Measurements from ENCODE around the gene CCDC8.
"Not testable (repeated sequence)": the region's sequence is repeated elsewhere in the genome, so short reads cannot be mapped to it uniquely, and the experiment has no call there.

Gene CCDC8

GRCh38 chr19:46386151-46386550, 27.2 kb downstream of the CCDC8 start:
- H3K4me2 ChIP-seq (ENCODE audit: low read length), result no peak overlapping the region
- H3K36me3 ChIP-seq (ENCODE audit: insufficient read depth, low read length), result peaks cover 81% of the 10 kb centered on the region
- no peak overlapping the region for H3K9ac ChIP-seq (ENCODE audit: low read depth, low read length)
- H3K4me1 ChIP-seq (ENCODE audit: control insufficient read depth, insufficient read depth, low read length), result no peaks in the 10 kb centered on the region
- no peak overlapping the region for H3K4me3 ChIP-seq (ENCODE audit: low read length)
- H3K9me3 ChIP-seq (replicated peaks; ENCODE audit: low read length), result no peaks in the 10 kb centered on the region
- no peaks in the 10 kb centered on the region for H3K27me3 ChIP-seq (ENCODE audit: control insufficient read depth, insufficient read depth, low read length)

GRCh38 chr19:46385636-46386035, 27.7 kb downstream of the CCDC8 start:
- Histone ChIP-seq H3K9ac (ENCODE audit: low read depth, low read length) (no peak overlapping the region), H3K4me2 (ENCODE audit: low read length) (no peak overlapping the region), H3K36me3 (ENCODE audit: insufficient read depth, low read length) (peaks cover 80% of the 10 kb centered on the region), H3K9me3 (replicated peaks; ENCODE audit: low read length) (no peaks in the 10 kb centered on the region), H3K4me1 (ENCODE audit: control insufficient read depth, insufficient read depth, low read length) (no peaks in the 10 kb centered on the region), H3K27me3 (ENCODE audit: control insufficient read depth, insufficient read depth, low read length) (no peaks in the 10 kb centered on the region), H3K4me3 (ENCODE audit: low read length) (no peak overlapping the region)

- Histone ChIP-seq H3K9ac (ENCODE audit: low read depth, low read length) (no peak overlapping the region), H3K4me2 (ENCODE audit: low read length) (no peak overlapping the region), H3K27me3 (ENCODE audit: control insufficient read depth, insufficient read depth, low read length) (no peaks in the 10 kb centered on the region), H3K4me3 (ENCODE audit: low read length) (no peak overlapping the region), H3K36me3 (ENCODE audit: insufficient read depth, low read length) (peaks cover 76% of the 10 kb centered on the region), H3K4me1 (ENCODE audit: control insufficient read depth, insufficient read depth, low read length) (no peaks in the 10 kb centered on the region), H3K9me3 (replicated peaks; ENCODE audit: low read length) (no peaks in the 10 kb centered on the region)
These were observed 29.0 kb downstream of the CCDC8 start for GRCh38 chr19:46384396-46384795.

GRCh38 chr19:46383846-46384245, 29.5 kb downstream of the CCDC8 start:
- H3K9me3 ChIP-seq (replicated peaks; ENCODE audit: low read length), result no peaks in the 10 kb centered on the region
- H3K4me3 ChIP-seq (ENCODE audit: low read length), result no peak overlapping the region
- H3K27me3 ChIP-seq (ENCODE audit: control insufficient read depth, insufficient read depth, low read length), result no peaks in the 10 kb centered on the region
- H3K4me2 ChIP-seq (ENCODE audit: low read length), result no peak overlapping the region
- H3K36me3 ChIP-seq (ENCODE audit: insufficient read depth, low read length), result peaks cover 77% of the 10 kb centered on the region
- peaks cover under 1% of the 10 kb centered on the region for H3K4me1 ChIP-seq (ENCODE audit: control insufficient read depth, insufficient read depth, low read length)
- H3K9ac ChIP-seq (ENCODE audit: low read depth, low read length), result no peak overlapping the region

GRCh38 chr19:46383171-46383815, 30.1 kb downstream of the CCDC8 start:
- Histone ChIP-seq H3K27me3 (ENCODE audit: control insufficient read depth, insufficient read depth, low read length) (no peaks in the 10 kb centered on the region), H3K4me3 (ENCODE audit: low read length) (no peak overlapping the region), H3K4me2 (ENCODE audit: low read length) (no peak overlapping the region), H3K9me3 (replicated peaks; ENCODE audit: low read length) (no peaks in the 10 kb centered on the region), H3K4me1 (ENCODE audit: control insufficient read depth, insufficient read depth, low read length) (peaks cover 7% of the 10 kb centered on the region), H3K9ac (ENCODE audit: low read depth, low read length) (no peak overlapping the region), H3K36me3 (ENCODE audit: insufficient read depth, low read length) (peaks cover 72% of the 10 kb centered on the region)

- H3K4me3 ChIP-seq (ENCODE audit: low read length), result no peak overlapping the region
- H3K36me3 ChIP-seq (ENCODE audit: insufficient read depth, low read length), result peaks cover 63% of the 10 kb centered on the region
- no peaks in the 10 kb centered on the region for H3K27me3 ChIP-seq (ENCODE audit: control insufficient read depth, insufficient read depth, low read length)
- no peak overlapping the region for H3K9ac ChIP-seq (ENCODE audit: low read depth, low read length)
- peaks cover 15% of the 10 kb centered on the region for H3K4me1 ChIP-seq (ENCODE audit: control insufficient read depth, insufficient read depth, low read length)
- no peaks in the 10 kb centered on the region for H3K9me3 ChIP-seq (replicated peaks; ENCODE audit: low read length)
- H3K4me2 ChIP-seq (ENCODE audit: low read length), result no peak overlapping the region
These were observed 31.5 kb downstream of the CCDC8 start for GRCh38 chr19:46381756-46382345.

GRCh38 chr19:46381346-46381745, 32.0 kb downstream of the CCDC8 start:
- H3K36me3 ChIP-seq (ENCODE audit: insufficient read depth, low read length), result peaks cover 66% of the 10 kb centered on the region
- H3K27me3 ChIP-seq (ENCODE audit: control insufficient read depth, insufficient read depth, low read length), result no peaks in the 10 kb centered on the region
- no peak overlapping the region for H3K4me2 ChIP-seq (ENCODE audit: low read length)
- no peak overlapping the region for H3K9ac ChIP-seq (ENCODE audit: low read depth, low read length)
- no peaks in the 10 kb centered on the region for H3K9me3 ChIP-seq (replicated peaks; ENCODE audit: low read length)
- no peak overlapping the region for H3K4me3 ChIP-seq (ENCODE audit: low read length)
- peaks cover 15% of the 10 kb centered on the region for H3K4me1 ChIP-seq (ENCODE audit: control insufficient read depth, insufficient read depth, low read length)

- no peak overlapping the region for H3K4me2 ChIP-seq (ENCODE audit: low read length)
- no peaks in the 10 kb centered on the region for H3K27me3 ChIP-seq (ENCODE audit: control insufficient read depth, insufficient read depth, low read length)
- peaks cover 67% of the 10 kb centered on the region for H3K36me3 ChIP-seq (ENCODE audit: insufficient read depth, low read length)
- H3K4me3 ChIP-seq (ENCODE audit: low read length), result no peak overlapping the region
- no peak overlapping the region for H3K9ac ChIP-seq (ENCODE audit: low read depth, low read length)
- no peaks in the 10 kb centered on the region for H3K9me3 ChIP-seq (replicated peaks; ENCODE audit: low read length)
- H3K4me1 ChIP-seq (ENCODE audit: control insufficient read depth, insufficient read depth, low read length), result peaks cover 15% of the 10 kb centered on the region
These were observed 32.7 kb downstream of the CCDC8 start for GRCh38 chr19:46380690-46381089.

GRCh38 chr19:46378268-46378667, 35.1 kb downstream of the CCDC8 start:
- peaks cover 51% of the 10 kb centered on the region for H3K36me3 ChIP-seq (ENCODE audit: insufficient read depth, low read length)
- peak overlapping the region; percentile 7 for H3K9ac ChIP-seq (ENCODE audit: low read depth, low read length)
- no peaks in the 10 kb centered on the region for H3K27me3 ChIP-seq (ENCODE audit: control insufficient read depth, insufficient read depth, low read length)
- H3K4me2 ChIP-seq (ENCODE audit: low read length), result peak overlapping the region; percentile 50
- no peak overlapping the region for H3K4me3 ChIP-seq (ENCODE audit: low read length)
- H3K9me3 ChIP-seq (replicated peaks; ENCODE audit: low read length), result no peaks in the 10 kb centered on the region
- H3K4me1 ChIP-seq (ENCODE audit: control insufficient read depth, insufficient read depth, low read length), result peaks cover 27% of the 10 kb centered on the region

GRCh38 chr19:46376241-46377153, 36.9 kb downstream of the CCDC8 start:
- H3K9me3 ChIP-seq (replicated peaks; ENCODE audit: low read length), result no peaks in the 10 kb centered on the region
- no peaks in the 10 kb centered on the region for H3K27me3 ChIP-seq (ENCODE audit: control insufficient read depth, insufficient read depth, low read length)
- H3K4me2 ChIP-seq (ENCODE audit: low read length), result no peak overlapping the region
- no peak overlapping the region for H3K4me3 ChIP-seq (ENCODE audit: low read length)
- peaks cover 41% of the 10 kb centered on the region for H3K36me3 ChIP-seq (ENCODE audit: insufficient read depth, low read length)
- peaks cover 45% of the 10 kb centered on the region for H3K4me1 ChIP-seq (ENCODE audit: control insufficient read depth, insufficient read depth, low read length)
- H3K9ac ChIP-seq (ENCODE audit: low read depth, low read length), result no peak overlapping the region

GRCh38 chr19:46375476-46376067, 37.8 kb downstream of the CCDC8 start:
- not testable (repeated sequence) for H3K9ac ChIP-seq (ENCODE audit: low read depth, low read length); H3K9me3 ChIP-seq (replicated peaks; ENCODE audit: low read length); H3K4me2 ChIP-seq (ENCODE audit: low read length); H3K27me3 ChIP-seq (ENCODE audit: control insufficient read depth, insufficient read depth, low read length); H3K4me3 ChIP-seq (ENCODE audit: low read length)
- Histone ChIP-seq H3K36me3 (ENCODE audit: insufficient read depth, low read length) (peaks cover 37% of the 10 kb centered on the region), H3K4me1 (ENCODE audit: control insufficient read depth, insufficient read depth, low read length) (peaks cover 47% of the 10 kb centered on the region)
